HL-60 (cell line): ENCODE results near the gene F8.

Experiments used
- CTCF ChIP-seq: IDR thresholded peaks from one replicate; pipeline ENCODE4 v1.5.1; 2011; ENCODE audit warnings: low read length, control low read depth, inconsistent platforms; ENCODE audit not compliant: insufficient read depth
- POLR2AphosphoS5 ChIP-seq: IDR thresholded peaks from 2 replicates; pipeline ENCODE4 v1.6.1; 2012; ENCODE audit warnings: low read depth

GRCh38 chrX:155065035-155065734 is 42.7 kb upstream of the F8 start:
- no peak for TF ChIP-seq CTCF
- no peak for TF ChIP-seq POLR2AphosphoS5
